A673 (cell line): ENCODE data around the gene UMAD1. TPM values are rescaled to one million over a fixed set of nuclear protein-coding genes. Genes with fewer than 3 reads are reported as not detected.

Source experiments
- BruUV-seq: library from RNA; stranded (reverse); fragments of 400-500 nt; replicated peaks from 2 replicates; lab custom pipeline; 2021; lab: Mats Ljungman, UMichigan
- CTCF ChIA-PET: fragments of 300-600 bp; sonication (Branson Sonifier 250); formaldehyde crosslinking; loops from one replicate; lab custom pipeline; 2022; ENCODE audit warnings: antibody characterized with exemption; lab: Charles Lee
- POLR2A ChIA-PET: fragments of 300-600 bp; sonication (Branson Sonifier 250); formaldehyde crosslinking; loops from one replicate; lab custom pipeline; 2022; ENCODE audit warnings: antibody characterized with exemption; ENCODE audit not compliant: low non-redundant PET; lab: Charles Lee
- DNase-seq: peaks from one replicate; pipeline ENCODE4 v3.0.0-alpha.2; 2015; ENCODE audit warnings: low spot score
- H3K27ac ChIP-seq: fragments of 200-600 bp; sonication (generic); 2 replicates; pipeline ENCODE4 v1.5.1; 2016; ENCODE audit warnings: mixed run types, low read depth, mild to moderate bottlenecking, mixed read lengths, antibody characterized with exemption, low read length; ENCODE audit not compliant: poor library complexity, severe bottlenecking
- H3K27me3 ChIP-seq: fragments of 200-600 bp; sonication (generic); replicated peaks from 2 replicates; pipeline ENCODE4 v1.6.1; 2017; ENCODE audit warnings: mixed run types, low read depth, mild to moderate bottlenecking, mixed read lengths, antibody characterized with exemption, low read length; ENCODE audit not compliant: insufficient read depth, poor library complexity
- H3K36me3 ChIP-seq: fragments of 200-600 bp; sonication (generic); 2 replicates; pipeline ENCODE4 v1.6.1; 2016; ENCODE audit warnings: mixed run types, mild to moderate bottlenecking, mixed read lengths, antibody characterized with exemption, low read length; ENCODE audit not compliant: insufficient read depth, poor library complexity, severe bottlenecking
- H3K4me1 ChIP-seq: fragments of 200-600 bp; sonication (generic); 2 replicates; pipeline ENCODE4 v1.6.1; 2017; ENCODE audit warnings: mixed run types, mild to moderate bottlenecking, mixed read lengths, antibody characterized with exemption, low read length; ENCODE audit not compliant: insufficient read depth, poor library complexity, severe bottlenecking
- H3K4me3 ChIP-seq: fragments of 200-600 bp; sonication (generic); 2 replicates; pipeline ENCODE4 v1.5.1; 2016; ENCODE audit warnings: low read depth, mixed run types, mild to moderate bottlenecking, mixed read lengths, low read length; ENCODE audit not compliant: poor library complexity, severe bottlenecking
- H3K9me3 ChIP-seq: fragments of 200-600 bp; sonication (generic); 2 replicates; pipeline ENCODE4 v1.6.1; 2016; ENCODE audit warnings: mixed run types, low read depth, mild to moderate bottlenecking, mixed read lengths, antibody characterized with exemption, low read length; ENCODE audit not compliant: poor library complexity, severe bottlenecking
- CTCF ChIP-seq: fragments of 300-800, 200-600 bp; sonication (generic); conservative IDR thresholded peaks from 2 replicates; pipeline ENCODE4 v1.5.1; 2017; ENCODE audit warnings: low read depth, mild to moderate bottlenecking, antibody characterized with exemption, low read length, moderate library complexity, mixed read lengths
- EZH2 ChIP-seq: fragments of 200-600 bp; sonication (generic); IDR thresholded peaks from 2 replicates; pipeline ENCODE4 v1.6.1; 2017; ENCODE audit warnings: borderline replicate concordance, low read depth, mild to moderate bottlenecking, mixed read lengths, antibody characterized with exemption, low read length; ENCODE audit not compliant: poor library complexity, severe bottlenecking
- intact Hi-C: fragments of 100-400 bp; cut with micrococcal nuclease; formaldehyde crosslinking; loops from one replicate; pipeline ENCODE4 v1.10.0; 2022; ENCODE audit not compliant: unreplicated experiment
- total RNA-seq: library from RNA; stranded (reverse); gene quantifications from 2 replicates; pipeline ENCODE4 v1.2.3, GENCODE V29; 2021

Gene UMAD1
- total RNA-seq, 1 experiment from 2014 or later: 13.5 TPM

- CTCF ChIA-PET: no interaction called here
- intact Hi-C loops: no loop called here
- H3K4me3 ChIP-seq: no peak overlapping the region
- no peaks in the 10 kb centered on the region for H3K4me1 ChIP-seq
- H3K27ac ChIP-seq: no peak overlapping the region
- BruUV-seq: no TSS peak
- H3K27me3 ChIP-seq: no peaks in the 10 kb centered on the region
- no peak for DNase-seq
- POLR2A ChIA-PET: no interaction called here
- TF ChIP-seq EZH2 (no peak), CTCF (no peak)
- H3K36me3 ChIP-seq: no peaks in the 10 kb centered on the region
- H3K9me3 ChIP-seq: no peaks in the 10 kb centered on the region
Observed at GRCh38 chr7:7883394-7883793, 242.8 kb downstream of the UMAD1 start.

GRCh38 chr7:7884855-7885254, 244.3 kb downstream of the UMAD1 start:
- ChIA-PET CTCF (no interaction called here), POLR2A (no interaction called here)
- Histone ChIP-seq H3K4me3 (no peak overlapping the region), H3K9me3 (no peaks in the 10 kb centered on the region), H3K36me3 (no peaks in the 10 kb centered on the region), H3K27me3 (no peaks in the 10 kb centered on the region), H3K27ac (no peak overlapping the region), H3K4me1 (no peaks in the 10 kb centered on the region)
- TF ChIP-seq CTCF: no peak
- TF ChIP-seq EZH2: no peak
- no peak for DNase-seq
- intact Hi-C loops: no loop called here
- BruUV-seq: no TSS peak

- Histone ChIP-seq H3K9me3 (no peaks in the 10 kb centered on the region), H3K36me3 (no peaks in the 10 kb centered on the region), H3K27ac (no peak overlapping the region), H3K27me3 (no peaks in the 10 kb centered on the region), H3K4me1 (no peaks in the 10 kb centered on the region), H3K4me3 (no peak overlapping the region)
- no TSS peak for BruUV-seq
- POLR2A ChIA-PET: no interaction called here
- CTCF ChIA-PET: no interaction called here
- no peak for DNase-seq
- intact Hi-C loops: no loop called here
- no peak for TF ChIP-seq CTCF
- no peak for TF ChIP-seq EZH2
Observed at GRCh38 chr7:7889791-7890568, 249.4 kb downstream of the UMAD1 start.
